Measurements from ENCODE around the gene IFI6. TPM values are rescaled to one million over a fixed set of nuclear protein-coding genes. Genes with fewer than 3 reads are reported as not detected.

The IFI6 gene
- total and polyA plus RNA-seq, 2 donors: 231 to 266 TPM

DNA sequence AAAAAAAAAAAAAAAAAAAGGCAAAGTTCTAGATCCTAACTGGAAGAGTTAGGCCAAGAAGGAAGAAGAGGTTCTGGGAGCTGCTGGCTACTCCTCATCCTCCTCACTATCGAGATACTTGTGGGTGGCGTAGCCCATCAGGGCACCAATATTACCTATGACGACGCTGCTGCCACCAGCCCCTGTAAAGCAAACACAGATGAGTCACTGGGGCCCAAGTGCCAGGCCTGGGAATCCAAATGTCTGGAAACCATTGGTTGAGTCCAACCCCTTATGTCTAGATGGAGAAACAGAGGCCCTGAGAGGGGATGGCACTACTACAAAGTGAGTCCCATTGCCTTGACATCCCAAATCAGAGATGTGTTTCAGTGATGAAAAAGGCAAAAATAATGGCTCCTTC, 5.7 kb downstream of the IFI6 start:
- peaks cover 24 to 25% of the 10 kb centered on the region in 2 donors for H3K36me3 ChIP-seq (ENCODE audit: control insufficient read depth in 2 of 2, insufficient read depth in 2 of 2, low read length in 1 of 2)
- peaks cover 0 to 3% of the 10 kb centered on the region in 2 donors for H3K9me3 ChIP-seq (ENCODE audit: control insufficient read depth in 2 of 2, insufficient read depth in 1 of 2, low read length in 1 of 2)
- H3K27ac ChIP-seq (ENCODE audit: low read depth in 1 of 2, low read length in 1 of 2): no peak overlapping the region
- DNase-seq (ENCODE audit: low read depth in 6 of 9, low spot score in 9 of 9): no peak
- H3K4me1 ChIP-seq (ENCODE audit: control insufficient read depth in 2 of 2, insufficient read depth in 2 of 2, low read length in 2 of 2): peaks cover 28 to 64% of the 10 kb centered on the region in 2 donors
- WGBS: 95% methylated on average over 4 of the region's 4 CpGs
- no peak overlapping the region for H3K4me3 ChIP-seq (ENCODE audit: low read length in 2 of 2)
- no peaks in the 10 kb centered on the region for H3K27me3 ChIP-seq (ENCODE audit: control insufficient read depth in 2 of 2, insufficient read depth in 1 of 2, low read length in 1 of 2)

- Histone ChIP-seq H3K36me3 (ENCODE audit: control insufficient read depth in 2 of 2, insufficient read depth in 2 of 2, low read length in 1 of 2) (peaks cover 24 to 25% of the 10 kb centered on the region in 2 donors), H3K9me3 (ENCODE audit: control insufficient read depth in 2 of 2, insufficient read depth in 1 of 2, low read length in 1 of 2) (peaks cover 0 to 3% of the 10 kb centered on the region in 2 donors), H3K4me1 (ENCODE audit: control insufficient read depth in 2 of 2, insufficient read depth in 2 of 2, low read length in 2 of 2) (peaks cover 29 to 66% of the 10 kb centered on the region in 2 donors), H3K27me3 (ENCODE audit: control insufficient read depth in 2 of 2, insufficient read depth in 1 of 2, low read length in 1 of 2) (no peaks in the 10 kb centered on the region), H3K4me3 (ENCODE audit: low read length in 2 of 2) (no peak overlapping the region), H3K27ac (ENCODE audit: low read depth in 1 of 2, low read length in 1 of 2) (no peak overlapping the region)
- no peak for DNase-seq (ENCODE audit: low read depth in 6 of 9, low spot score in 9 of 9)
- WGBS: 95% methylated on average over 9 of the region's 9 CpGs
Observed at GRCh38 chr1:27665016-27665651, 6.9 kb downstream of the IFI6 start.

DNA sequence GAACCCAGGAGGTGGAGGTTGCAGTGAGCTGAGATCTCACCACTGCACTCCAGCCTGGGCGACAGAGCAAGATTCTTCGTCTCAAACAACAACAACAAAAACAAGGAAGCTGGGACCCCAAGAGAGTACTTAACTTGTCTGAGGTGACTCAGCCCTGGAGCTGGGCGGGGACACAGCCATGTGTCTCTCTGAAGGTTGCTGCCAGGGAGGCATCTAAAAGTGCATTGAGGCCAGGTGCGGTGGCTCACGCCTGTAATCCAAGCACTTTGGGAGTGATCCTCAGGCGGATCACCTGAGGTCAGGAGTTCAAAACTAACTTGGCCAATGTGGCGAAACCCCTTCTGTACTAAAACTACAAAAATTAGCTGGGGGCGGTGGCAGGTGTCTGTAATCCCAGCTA, 7.7 kb downstream of the IFI6 start:
- H3K4me3 ChIP-seq (ENCODE audit: low read length in 2 of 2): no peak overlapping the region
- H3K27me3 ChIP-seq (ENCODE audit: control insufficient read depth in 2 of 2, insufficient read depth in 1 of 2, low read length in 1 of 2): no peaks in the 10 kb centered on the region
- peak overlapping the region; percentile 49 to 93 for H3K27ac ChIP-seq (ENCODE audit: low read depth in 1 of 2, low read length in 1 of 2)
- peaks cover 0 to 3% of the 10 kb centered on the region in 2 donors for H3K9me3 ChIP-seq (ENCODE audit: control insufficient read depth in 2 of 2, insufficient read depth in 1 of 2, low read length in 1 of 2)
- DNase-seq (ENCODE audit: low read depth in 6 of 9, low spot score in 9 of 9): peak in 1 of 9 donors; percentile 53
- peaks cover 24 to 25% of the 10 kb centered on the region in 2 donors for H3K36me3 ChIP-seq (ENCODE audit: control insufficient read depth in 2 of 2, insufficient read depth in 2 of 2, low read length in 1 of 2)
- WGBS: 83% methylated on average over 8 of the region's 8 CpGs
- peaks cover 24 to 63% of the 10 kb centered on the region in 2 donors for H3K4me1 ChIP-seq (ENCODE audit: control insufficient read depth in 2 of 2, insufficient read depth in 2 of 2, low read length in 2 of 2)

DNA sequence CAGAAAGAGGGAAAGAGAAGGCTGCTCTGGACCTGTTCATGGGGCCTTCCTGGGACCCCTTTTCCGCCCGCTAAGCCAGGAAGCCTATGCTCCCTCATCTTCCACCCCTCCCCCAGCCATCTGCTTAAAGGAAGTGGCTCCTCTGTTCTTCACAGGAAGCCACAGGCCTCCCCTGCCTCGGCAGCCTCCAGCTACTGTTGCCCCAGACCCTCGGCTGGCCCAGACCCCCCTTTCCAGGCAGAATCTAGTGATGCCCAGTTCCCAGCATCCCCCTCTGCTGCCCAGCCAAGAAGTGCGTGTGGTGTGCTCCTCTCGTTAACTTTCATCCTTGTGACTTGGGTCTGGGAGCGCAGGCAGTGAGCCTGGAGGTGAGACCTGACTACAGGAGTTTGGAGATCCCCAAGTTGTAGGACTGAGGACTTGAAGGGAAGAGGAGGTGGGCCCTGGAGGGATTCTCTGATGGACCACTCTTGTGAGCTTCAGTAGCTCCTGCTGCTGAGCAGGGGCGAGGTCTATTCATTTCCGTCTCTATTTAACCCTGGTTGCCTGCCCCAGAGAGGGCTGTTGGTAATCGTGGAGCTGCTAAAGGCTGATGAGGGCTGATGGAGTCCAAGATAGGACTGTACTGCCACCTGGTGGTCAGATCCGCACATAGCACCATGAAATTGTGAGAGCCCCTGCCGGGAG, 9.1 kb downstream of the IFI6 start:
- DNase-seq (ENCODE audit: low read depth in 6 of 9, low spot score in 9 of 9): peak; percentile 79 to 99 (median 96)

DNA sequence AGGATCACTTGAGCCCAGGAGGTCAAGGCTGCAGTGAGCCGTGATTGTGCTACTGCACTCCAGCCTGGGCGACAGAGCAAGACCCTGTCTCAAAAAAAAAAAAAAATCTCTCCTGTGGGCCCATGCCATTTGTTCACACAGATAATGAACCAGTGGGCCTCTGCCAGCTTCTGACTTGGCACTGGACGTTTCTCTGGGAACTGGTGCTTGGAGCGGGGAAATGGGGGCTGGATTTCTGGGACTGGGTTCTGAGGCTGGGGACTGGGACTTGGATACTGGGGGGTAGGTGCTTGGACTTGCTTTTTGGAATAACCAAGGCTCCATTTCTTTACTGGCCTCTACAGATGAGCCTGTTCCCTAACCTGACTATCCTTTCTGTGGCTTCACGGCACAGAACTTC, 9.7 kb downstream of the IFI6 start:
- no peak for DNase-seq (ENCODE audit: low read depth in 6 of 9, low spot score in 9 of 9)
- Histone ChIP-seq H3K4me1 (ENCODE audit: control insufficient read depth in 2 of 2, insufficient read depth in 2 of 2, low read length in 2 of 2) (peaks cover 31 to 67% of the 10 kb centered on the region in 2 donors), H3K27ac (ENCODE audit: low read depth in 1 of 2, low read length in 1 of 2) (peak overlapping the region; percentile 93 to 97), H3K9me3 (ENCODE audit: control insufficient read depth in 2 of 2, insufficient read depth in 1 of 2, low read length in 1 of 2) (peaks cover 0 to 3% of the 10 kb centered on the region in 2 donors), H3K27me3 (ENCODE audit: control insufficient read depth in 2 of 2, insufficient read depth in 1 of 2, low read length in 1 of 2) (no peaks in the 10 kb centered on the region), H3K36me3 (ENCODE audit: control insufficient read depth in 2 of 2, insufficient read depth in 2 of 2, low read length in 1 of 2) (peaks cover 17 to 18% of the 10 kb centered on the region in 2 donors), H3K4me3 (ENCODE audit: low read length in 2 of 2) (peak overlapping the region; percentile 28 to 40)
- WGBS: 82% methylated on average over 5 of the region's 5 CpGs

More for the DNA sequence above, 9.1 kb downstream of the IFI6 start:
- Histone ChIP-seq H3K27ac (ENCODE audit: low read depth in 1 of 2, low read length in 1 of 2) (peak overlapping the region; percentile 93 to 97), H3K27me3 (ENCODE audit: control insufficient read depth in 2 of 2, insufficient read depth in 1 of 2, low read length in 1 of 2) (no peaks in the 10 kb centered on the region), H3K36me3 (ENCODE audit: control insufficient read depth in 2 of 2, insufficient read depth in 2 of 2, low read length in 1 of 2) (peaks cover 22 to 24% of the 10 kb centered on the region in 2 donors), H3K4me1 (ENCODE audit: control insufficient read depth in 2 of 2, insufficient read depth in 2 of 2, low read length in 2 of 2) (peaks cover 31 to 67% of the 10 kb centered on the region in 2 donors), H3K4me3 (ENCODE audit: low read length in 2 of 2) (peak overlapping the region; percentile 28 to 40), H3K9me3 (ENCODE audit: control insufficient read depth in 2 of 2, insufficient read depth in 1 of 2, low read length in 1 of 2) (peaks cover 0 to 3% of the 10 kb centered on the region in 2 donors)
- 5% methylated on average over 12 of the region's 12 CpGs for WGBS

- H3K4me3 ChIP-seq (ENCODE audit: low read length in 2 of 2): no peak overlapping the region
- no peak for DNase-seq (ENCODE audit: low read depth in 6 of 9, low spot score in 9 of 9)
- WGBS: 95% methylated on average over 8 of the region's 8 CpGs
- H3K27ac ChIP-seq (ENCODE audit: low read depth in 1 of 2, low read length in 1 of 2): peak overlapping the region; percentile 68 to 87
- no peaks in the 10 kb centered on the region for H3K27me3 ChIP-seq (ENCODE audit: control insufficient read depth in 2 of 2, insufficient read depth in 1 of 2, low read length in 1 of 2)
- H3K4me1 ChIP-seq (ENCODE audit: control insufficient read depth in 2 of 2, insufficient read depth in 2 of 2, low read length in 2 of 2): peaks cover 31 to 68% of the 10 kb centered on the region in 2 donors
- peaks cover 10 to 13% of the 10 kb centered on the region in 2 donors for H3K36me3 ChIP-seq (ENCODE audit: control insufficient read depth in 2 of 2, insufficient read depth in 2 of 2, low read length in 1 of 2)
- no peaks in the 10 kb centered on the region for H3K9me3 ChIP-seq (ENCODE audit: control insufficient read depth in 2 of 2, insufficient read depth in 1 of 2, low read length in 1 of 2)
Observed at GRCh38 chr1:27661412-27662075, 10.4 kb downstream of the IFI6 start.

DNA sequence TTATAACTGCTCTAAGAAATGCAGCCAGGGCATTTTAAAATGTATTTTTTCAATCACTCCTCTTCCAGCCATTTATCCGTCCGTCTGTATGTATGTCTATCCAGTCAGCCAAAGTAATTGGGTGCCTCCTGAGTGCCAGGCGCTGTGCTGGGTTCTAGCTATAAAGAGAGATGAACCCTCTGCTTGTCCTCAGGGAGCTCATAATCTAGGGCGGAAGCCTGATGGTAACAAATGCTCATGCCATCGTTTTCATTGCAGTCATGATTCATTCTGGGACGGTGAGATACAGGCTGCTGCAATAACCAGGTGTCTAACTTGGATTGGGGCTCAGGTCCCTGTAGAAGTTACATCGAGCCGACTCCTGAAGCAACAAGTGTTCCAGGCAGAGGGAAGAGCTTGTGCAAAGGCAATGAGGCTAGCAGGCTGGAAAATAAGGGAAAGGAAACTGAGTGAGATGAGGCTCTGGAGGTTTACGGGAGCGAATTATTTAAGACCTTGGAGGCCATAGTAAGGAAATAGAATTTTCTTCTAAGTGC, 11.6 kb downstream of the IFI6 start:
- H3K27me3 ChIP-seq (ENCODE audit: control insufficient read depth in 2 of 2, insufficient read depth in 1 of 2, low read length in 1 of 2): no peaks in the 10 kb centered on the region
- peaks cover 0 to under 1% of the 10 kb centered on the region in 2 donors for H3K36me3 ChIP-seq (ENCODE audit: control insufficient read depth in 2 of 2, insufficient read depth in 2 of 2, low read length in 1 of 2)
- H3K4me3 ChIP-seq (ENCODE audit: low read length in 2 of 2): peak overlapping the region; percentile 48 to 84
- WGBS: 81% methylated on average over 10 of the region's 10 CpGs
- no peak for DNase-seq (ENCODE audit: low read depth in 6 of 9, low spot score in 9 of 9)
- H3K4me1 ChIP-seq (ENCODE audit: control insufficient read depth in 2 of 2, insufficient read depth in 2 of 2, low read length in 2 of 2): peaks cover 31 to 80% of the 10 kb centered on the region in 2 donors
- no peaks in the 10 kb centered on the region for H3K9me3 ChIP-seq (ENCODE audit: control insufficient read depth in 2 of 2, insufficient read depth in 1 of 2, low read length in 1 of 2)
- H3K27ac ChIP-seq (ENCODE audit: low read depth in 1 of 2, low read length in 1 of 2): peak overlapping the region; percentile 87 to 96

DNA sequence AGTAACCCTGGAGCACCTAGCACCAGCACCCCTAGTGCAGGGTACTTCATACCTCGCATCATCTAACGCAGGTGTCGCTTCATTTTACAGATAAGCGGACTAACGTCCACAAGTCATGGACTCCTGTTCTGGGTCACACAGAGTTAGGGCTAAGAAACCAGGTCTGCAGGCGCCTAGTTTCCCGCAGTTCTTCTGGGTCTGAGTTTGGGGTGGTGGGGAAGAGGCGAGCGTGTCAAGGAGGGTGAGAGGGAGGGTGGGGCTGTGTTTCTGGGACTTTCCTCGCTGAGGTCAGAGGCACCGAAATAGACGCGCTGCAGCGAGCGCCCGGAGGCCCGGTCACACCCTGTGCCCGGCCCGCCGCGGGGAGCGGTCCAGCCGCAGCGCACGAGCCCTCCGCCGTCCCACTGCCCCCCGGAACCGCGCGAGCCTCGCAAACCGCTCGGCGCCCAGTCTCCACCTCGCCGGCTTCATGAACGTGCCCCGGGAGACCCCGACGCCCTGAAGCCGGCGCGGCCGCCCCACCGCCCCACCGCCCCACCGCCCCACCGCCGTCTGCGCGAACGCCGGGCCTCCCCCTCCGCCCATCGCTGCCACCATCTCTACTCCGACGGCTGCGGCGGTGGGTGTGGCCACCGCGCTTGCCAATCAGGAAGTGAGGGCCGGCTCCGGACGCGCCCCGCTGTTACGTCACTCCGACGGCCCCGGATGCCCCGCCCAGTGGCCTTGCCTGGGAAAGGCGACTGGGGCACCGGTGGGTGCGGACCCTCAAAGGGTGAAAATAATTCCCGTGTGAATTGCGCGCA, 12.3 kb downstream of the IFI6 start:
- WGBS: 8% methylated on average over 78 of the region's 78 CpGs
- Histone ChIP-seq H3K4me3 (ENCODE audit: low read length in 2 of 2) (peak overlapping the region; percentile 48 to 84), H3K27ac (ENCODE audit: low read depth in 1 of 2, low read length in 1 of 2) (peak overlapping the region; percentile 87 to 96), H3K27me3 (ENCODE audit: control insufficient read depth in 2 of 2, insufficient read depth in 1 of 2, low read length in 1 of 2) (no peaks in the 10 kb centered on the region), H3K9me3 (ENCODE audit: control insufficient read depth in 2 of 2, insufficient read depth in 1 of 2, low read length in 1 of 2) (no peaks in the 10 kb centered on the region), H3K36me3 (ENCODE audit: control insufficient read depth in 2 of 2, insufficient read depth in 2 of 2, low read length in 1 of 2) (no peaks in the 10 kb centered on the region), H3K4me1 (ENCODE audit: control insufficient read depth in 2 of 2, insufficient read depth in 2 of 2, low read length in 2 of 2) (peaks cover 31 to 75% of the 10 kb centered on the region in 2 donors)
- DNase-seq (ENCODE audit: low read depth in 6 of 9, low spot score in 9 of 9): peak in 7 of 9 donors; percentile 72 to 92 (median 84)
